Hematopoietic multipotent progenitor cell treated with erythropoietin and hydrocortisone succinate and interleukin-3 and kit ligand, for 8 days (in vitro differentiated cells): Measurements from ENCODE around the gene REC8.

Source experiments
- DNase-seq: peaks from one replicate; pipeline ENCODE4 v3.0.0-alpha.2; 2015

Gene REC8

GRCh38 chr14:24139272-24139934 is 32.5 kb upstream of the REC8 start:
- no peak for DNase-seq

GRCh38 chr14:24141097-24141880 is 30.6 kb upstream of the REC8 start, which contains the start of gene EMC9:
EMC9 (minus strand) TSS chr14:24141591; CDS start chr14:24141304, 287 bp downstream.
- peak; percentile 99 for DNase-seq

- DNase-seq, result no peak
Observed at GRCh38 chr14:24143511-24143910, 28.4 kb upstream of the REC8 start.

- DNase-seq, result no peak
Observed at GRCh38 chr14:24144451-24144850, 27.4 kb upstream of the REC8 start.

- DNase-seq, result no peak
Observed at GRCh38 chr14:24145219-24145618, 26.7 kb upstream of the REC8 start.

- DNase-seq, result no peak
Observed at GRCh38 chr14:24145690-24146452, 26.0 kb upstream of the REC8 start.

GRCh38 chr14:24146453-24146977 is 25.4 kb upstream of the REC8 start, which contains the start of gene PSME2:
PSME2 (minus strand) TSS chr14:24146610; CDS start chr14:24146581, 29 bp downstream.
- DNase-seq, result peak; percentile 94

- DNase-seq, result peak; percentile 99
Observed at GRCh38 chr14:24146978-24147760, 24.7 kb upstream of the REC8 start, which contains the start of gene RNF31. RNF31 (plus strand) TSS chr14:24147498; CDS start chr14:24147699, 201 bp downstream.

GRCh38 chr14:24147761-24148428 is 24.0 kb upstream of the REC8 start:
- no peak for DNase-seq

- no peak for DNase-seq
Observed at GRCh38 chr14:24149302-24149969, 22.4 kb upstream of the REC8 start.

GRCh38 chr14:24150061-24150460 is 21.8 kb upstream of the REC8 start:
- DNase-seq, result no peak

GRCh38 chr14:24150567-24150966 is 21.3 kb upstream of the REC8 start:
- DNase-seq, result no peak

- DNase-seq, result no peak
Observed at GRCh38 chr14:24150993-24151392, 20.9 kb upstream of the REC8 start.

- DNase-seq, result no peak
Observed at GRCh38 chr14:24151404-24152080, 20.3 kb upstream of the REC8 start.

- DNase-seq, result no peak
Observed at GRCh38 chr14:24155100-24155499, 16.8 kb upstream of the REC8 start.

GRCh38 chr14:24156840-24157239 is 15.0 kb upstream of the REC8 start:
- DNase-seq, result no peak

GRCh38 chr14:24157331-24157730 is 14.5 kb upstream of the REC8 start:
- no peak for DNase-seq

GRCh38 chr14:24159777-24160498 is 11.9 kb upstream of the REC8 start:
- DNase-seq, result no peak

- no peak for DNase-seq
Observed at GRCh38 chr14:24160499-24160849, 11.4 kb upstream of the REC8 start.
